Measurements from ENCODE around the gene MVB12B. TPM values are rescaled to one million over a fixed set of nuclear protein-coding genes. Genes with fewer than 3 reads are reported as not detected.

The MVB12B gene
- total and polyA plus RNA-seq, 2 of the 4 experiments (the other 2 are of a cell fraction): 2.0 to 4.0 TPM

DNA sequence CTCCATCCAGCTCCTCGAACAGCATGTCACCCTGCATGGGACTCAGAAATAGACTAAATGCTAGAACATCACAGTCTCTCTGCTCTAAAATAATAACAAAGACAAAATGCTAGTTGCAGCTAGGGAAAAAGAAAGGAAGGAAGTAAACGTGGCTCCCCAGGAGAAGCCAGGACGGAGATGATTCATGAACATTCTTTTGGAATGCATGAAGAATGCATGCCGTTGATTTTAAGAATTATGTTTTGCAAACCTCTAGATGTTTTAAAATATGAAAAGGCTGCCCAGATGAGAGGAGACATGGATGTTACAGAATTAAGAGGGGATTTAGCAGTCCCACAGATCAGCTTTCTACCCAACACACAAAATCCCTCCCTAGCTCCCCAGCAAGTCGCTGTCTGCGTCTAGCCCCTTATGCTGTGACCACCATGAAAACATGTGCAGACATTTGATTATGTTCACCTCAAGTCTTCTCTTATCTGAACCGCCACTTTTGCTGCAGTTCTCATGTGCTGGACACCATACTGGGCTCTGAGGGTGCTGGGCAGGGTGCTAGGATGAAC is 147.7 kb downstream of the MVB12B start:
- Histone ChIP-seq H3K9me1 (ENCODE audit: insufficient read depth, low read length) (peaks cover 11% of the 10 kb centered on the region), H3K4me3 (ENCODE audit: insufficient read depth, low read depth, low read length) (no peak overlapping the region), H3K27me3 (ENCODE audit: control insufficient read depth, insufficient read depth, low read length) (no peaks in the 10 kb centered on the region), H4K20me1 (ENCODE audit: insufficient read depth, low read length) (no peaks in the 10 kb centered on the region), H3K27ac (ENCODE audit: insufficient read depth, low read length) (peak overlapping the region; percentile 60), H3K18ac (ENCODE audit: low read depth, low read length) (peak overlapping the region; percentile 79), H2AFZ (replicated peaks; ENCODE audit: low read length, poor library complexity) (peak overlapping the region; percentile 89), H4K5ac (ENCODE audit: low read depth, low read length) (peak overlapping the region; percentile 38; the same call in 1 of the 2 replicates), H3K4ac (ENCODE audit: low read depth, low read length) (peak overlapping the region; percentile 80), H4K8ac (ENCODE audit: low read depth in 2 of 2, low read length in 2 of 2) (peak overlapping the region; percentile 29 to 91; a peak in 3 of 4 replicates), H2BK15ac (ENCODE audit: low read depth, low read length) (peak overlapping the region; percentile 57; the same call in 2 of the 3 replicates), H3K36me3 (ENCODE audit: control insufficient read depth, insufficient read depth, low read length) (no peaks in the 10 kb centered on the region), H3K79me1 (ENCODE audit: low read depth in 1 of 2, low read length in 2 of 2) (no peaks in the 10 kb centered on the region), H4K91ac (ENCODE audit: insufficient read depth, low read depth, low read length) (peak overlapping the region; percentile 69), H3K14ac (replicated peaks; ENCODE audit: low read depth, low read length) (peak overlapping the region; percentile 89), H3K23ac (ENCODE audit: low read depth, low read length) (peak overlapping the region; percentile 43; the same call in 1 of the 2 replicates), H3K4me1 (ENCODE audit: control insufficient read depth, insufficient read depth, low read length) (peaks cover 9% of the 10 kb centered on the region), H3K9ac (ENCODE audit: low read depth, low read length) (peak overlapping the region; percentile 56), H2BK5ac (ENCODE audit: low read depth, low read length, poor library complexity, severe bottlenecking) (peak overlapping the region; percentile 70), H2AK5ac (ENCODE audit: low read depth, low read length) (peak overlapping the region; percentile 70), H2BK20ac (ENCODE audit: low read depth, low read length) (peak overlapping the region; percentile 76), H3K56ac (ENCODE audit: extremely low read depth, insufficient read depth, low read length) (no peak overlapping the region), H3K9me3 (ENCODE audit: control insufficient read depth, insufficient read depth, low read length) (no peaks in the 10 kb centered on the region), H3K4me2 (ENCODE audit: low read depth, low read length) (peak overlapping the region; percentile 54), H2AK9ac (replicated peaks; ENCODE audit: low read depth, low read length, poor library complexity) (peak overlapping the region; percentile 77), H2BK120ac (ENCODE audit: low read depth, low read length) (peak overlapping the region; percentile 87)
- in situ Hi-C loops (cut with MboI; ENCODE audit: low sequenced_read_pairs) (no loop called here), intact Hi-C loops (cut with micrococcal nuclease) (no loop called here), dilution Hi-C loops (cut with HindIII; ENCODE audit: low sequenced_read_pairs, unreplicated experiment) (no loop called here)
- 3% methylated on average over 3 of the region's 7 CpGs; no CpG with 5 or more reads in 1 of the 2 experiments for WGBS, 2 experiments (ENCODE audit: extremely low coverage in 2 of 2, insufficient read length in 1 of 2)
- DNase-seq (peak; percentile 56), ATAC-seq (ENCODE audit: low read depth) (peak; percentile 84)
- ChIA-PET POLR2A (ENCODE audit: unreplicated experiment) (no interaction called here), CTCF (no interaction called here)
- BruUV-seq (replicated peaks): no TSS peak
- no peak for TF ChIP-seq RFX5 (IDR thresholded peaks at IDR 0.05; ENCODE audit: low read depth, low read length)
- TF ChIP-seq MXI1 (IDR thresholded peaks at IDR 0.05; ENCODE audit: borderline replicate concordance, low read depth, low read length): no peak
- no peak for TF ChIP-seq POLR2A (IDR thresholded peaks at IDR 0.05; ENCODE audit: low read depth, low read length)
- TF ChIP-seq CEBPB (IDR thresholded peaks at IDR 0.05; ENCODE audit: low read depth, low read length): no peak
- no peak for TF ChIP-seq FOS (IDR thresholded peaks at IDR 0.05; ENCODE audit: low read depth, low read length)
- TF ChIP-seq BHLHE40 (IDR thresholded peaks at IDR 0.05; ENCODE audit: low read depth, low read length): no peak
- TF ChIP-seq, protein P1, sequence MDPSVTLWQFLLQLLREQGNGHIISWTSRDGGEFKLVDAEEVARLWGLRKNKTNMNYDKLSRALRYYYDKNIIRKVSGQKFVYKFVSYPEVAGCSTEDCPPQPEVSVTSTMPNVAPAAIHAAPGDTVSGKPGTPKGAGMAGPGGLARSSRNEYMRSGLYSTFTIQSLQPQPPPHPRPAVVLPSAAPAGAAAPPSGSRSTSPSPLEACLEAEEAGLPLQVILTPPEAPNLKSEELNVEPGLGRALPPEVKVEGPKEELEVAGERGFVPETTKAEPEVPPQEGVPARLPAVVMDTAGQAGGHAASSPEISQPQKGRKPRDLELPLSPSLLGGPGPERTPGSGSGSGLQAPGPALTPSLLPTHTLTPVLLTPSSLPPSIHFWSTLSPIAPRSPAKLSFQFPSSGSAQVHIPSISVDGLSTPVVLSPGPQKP (IDR thresholded peaks at IDR 0.05; ENCODE audit: borderline replicate concordance, low read depth, low read length): no peak
- TF ChIP-seq RAD21 (IDR thresholded peaks at IDR 0.05; ENCODE audit: low read length): no peak
- TF ChIP-seq, protein P2, sequence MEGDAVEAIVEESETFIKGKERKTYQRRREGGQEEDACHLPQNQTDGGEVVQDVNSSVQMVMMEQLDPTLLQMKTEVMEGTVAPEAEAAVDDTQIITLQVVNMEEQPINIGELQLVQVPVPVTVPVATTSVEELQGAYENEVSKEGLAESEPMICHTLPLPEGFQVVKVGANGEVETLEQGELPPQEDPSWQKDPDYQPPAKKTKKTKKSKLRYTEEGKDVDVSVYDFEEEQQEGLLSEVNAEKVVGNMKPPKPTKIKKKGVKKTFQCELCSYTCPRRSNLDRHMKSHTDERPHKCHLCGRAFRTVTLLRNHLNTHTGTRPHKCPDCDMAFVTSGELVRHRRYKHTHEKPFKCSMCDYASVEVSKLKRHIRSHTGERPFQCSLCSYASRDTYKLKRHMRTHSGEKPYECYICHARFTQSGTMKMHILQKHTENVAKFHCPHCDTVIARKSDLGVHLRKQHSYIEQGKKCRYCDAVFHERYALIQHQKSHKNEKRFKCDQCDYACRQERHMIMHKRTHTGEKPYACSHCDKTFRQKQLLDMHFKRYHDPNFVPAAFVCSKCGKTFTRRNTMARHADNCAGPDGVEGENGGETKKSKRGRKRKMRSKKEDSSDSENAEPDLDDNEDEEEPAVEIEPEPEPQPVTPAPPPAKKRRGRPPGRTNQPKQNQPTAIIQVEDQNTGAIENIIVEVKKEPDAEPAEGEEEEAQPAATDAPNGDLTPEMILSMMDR (conservative IDR thresholded peaks at IDR 0.05; ENCODE audit: low read depth, low read length): no peak
- no peak for TF ChIP-seq CHD1 (IDR thresholded peaks at IDR 0.05; ENCODE audit: low read depth, low read length)
- TF ChIP-seq MAZ (IDR thresholded peaks at IDR 0.05; ENCODE audit: borderline replicate concordance, low read depth, low read length): no peak
- TF ChIP-seq SMC3 (IDR thresholded peaks at IDR 0.05; ENCODE audit: low read depth, low read length): no peak
- no peak for TF ChIP-seq RCOR1 (IDR thresholded peaks at IDR 0.05; ENCODE audit: insufficient replicate concordance, low read length)
